SH-SY5Y (cell line): ENCODE measurements around the gene HIVEP3.

Source experiments
- GATA2 ChIP-seq: IDR thresholded peaks from 2 replicates; pipeline ENCODE4 v1.6.1; 2011; ENCODE audit warnings: mild to moderate bottlenecking, low read depth, low read length
- GATA3 ChIP-seq: IDR thresholded peaks from 2 replicates; pipeline ENCODE4 v1.6.1; 2011; ENCODE audit warnings: low read depth, mild to moderate bottlenecking, low read length, moderate library complexity

GRCh38 chr1:41882068-41882477, 36.6 kb downstream of the HIVEP3 start:
- TF ChIP-seq GATA2 (no peak), GATA3 (no peak)
